ENCODE measurements around the gene PLEKHN1.

- no peak for TF ChIP-seq CTCF (IDR thresholded peaks at IDR 0.05; ENCODE audit: insufficient read depth, low read length, poor library complexity, severe bottlenecking)
- no peak for TF ChIP-seq EZH2phosphoT487 (conservative IDR thresholded peaks at IDR 0.05; ENCODE audit: low read length)
Observed at GRCh38 chr1:981491-981954, 15.2 kb downstream of the PLEKHN1 start.

All from SU-DHL-6 (cell line).